ENCODE data around the gene SGCA.

The SGCA gene

DNA sequence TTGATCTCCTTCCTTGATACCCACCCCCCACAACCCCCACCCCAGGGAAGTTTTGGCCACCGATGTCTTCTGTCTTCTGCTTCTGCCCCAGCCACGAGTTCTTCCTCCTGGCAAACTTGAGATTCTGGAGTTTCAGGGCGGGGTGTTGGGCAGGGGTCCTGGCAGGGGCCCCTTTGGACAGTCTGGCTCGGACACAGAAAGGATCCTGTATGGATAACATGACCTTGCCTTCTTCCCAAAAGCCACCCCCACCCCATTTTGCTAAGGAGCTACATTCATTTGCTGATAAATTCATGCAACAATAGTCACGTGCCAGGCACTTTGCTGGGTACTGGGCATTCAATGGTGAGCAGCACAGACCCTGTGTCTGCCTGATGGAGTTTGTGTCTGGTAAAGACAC lies 41.5 kb downstream of the SGCA start:
- no peak overlapping the region for H3K4me3 ChIP-seq (ENCODE audit: low read depth, low read length, poor library complexity, severe bottlenecking)
- no peaks in the 10 kb centered on the region for H4K20me1 ChIP-seq (ENCODE audit: insufficient read depth, low read length)
- no peak overlapping the region for H3K27ac ChIP-seq (ENCODE audit: low read depth, low read length, poor library complexity, severe bottlenecking)
- H2AFZ ChIP-seq (ENCODE audit: low read length): no peak overlapping the region
- H3K79me2 ChIP-seq (ENCODE audit: insufficient read depth, low read length): no peaks in the 10 kb centered on the region
- TF ChIP-seq, protein P1, sequence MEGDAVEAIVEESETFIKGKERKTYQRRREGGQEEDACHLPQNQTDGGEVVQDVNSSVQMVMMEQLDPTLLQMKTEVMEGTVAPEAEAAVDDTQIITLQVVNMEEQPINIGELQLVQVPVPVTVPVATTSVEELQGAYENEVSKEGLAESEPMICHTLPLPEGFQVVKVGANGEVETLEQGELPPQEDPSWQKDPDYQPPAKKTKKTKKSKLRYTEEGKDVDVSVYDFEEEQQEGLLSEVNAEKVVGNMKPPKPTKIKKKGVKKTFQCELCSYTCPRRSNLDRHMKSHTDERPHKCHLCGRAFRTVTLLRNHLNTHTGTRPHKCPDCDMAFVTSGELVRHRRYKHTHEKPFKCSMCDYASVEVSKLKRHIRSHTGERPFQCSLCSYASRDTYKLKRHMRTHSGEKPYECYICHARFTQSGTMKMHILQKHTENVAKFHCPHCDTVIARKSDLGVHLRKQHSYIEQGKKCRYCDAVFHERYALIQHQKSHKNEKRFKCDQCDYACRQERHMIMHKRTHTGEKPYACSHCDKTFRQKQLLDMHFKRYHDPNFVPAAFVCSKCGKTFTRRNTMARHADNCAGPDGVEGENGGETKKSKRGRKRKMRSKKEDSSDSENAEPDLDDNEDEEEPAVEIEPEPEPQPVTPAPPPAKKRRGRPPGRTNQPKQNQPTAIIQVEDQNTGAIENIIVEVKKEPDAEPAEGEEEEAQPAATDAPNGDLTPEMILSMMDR (IDR thresholded peaks at IDR 0.05; ENCODE audit: low read length): no peak
- no peak for TF ChIP-seq EZH2 (IDR thresholded peaks at IDR 0.05; ENCODE audit: borderline replicate concordance, low read length)
- H3K9ac ChIP-seq (ENCODE audit: low read length): no peak overlapping the region
- no peaks in the 10 kb centered on the region for H3K4me1 ChIP-seq (ENCODE audit: insufficient read depth, low read length, severe bottlenecking)
- no peaks in the 10 kb centered on the region for H3K9me3 ChIP-seq (ENCODE audit: low read length)
- H3K36me3 ChIP-seq (ENCODE audit: insufficient read depth, low read length): no peaks in the 10 kb centered on the region
- peaks cover 9% of the 10 kb centered on the region; the same call in 1 of the 2 replicates for H3K27me3 ChIP-seq (ENCODE audit: insufficient read depth, low read length)
- no peak overlapping the region for H3K4me2 ChIP-seq (ENCODE audit: low read length)
- H3K9me2 ChIP-seq (ENCODE audit: low read depth, low read length): no peaks in the 10 kb centered on the region
- no peaks in the 10 kb centered on the region for H3F3A ChIP-seq (ENCODE audit: insufficient read depth, low read length)

DNA sequence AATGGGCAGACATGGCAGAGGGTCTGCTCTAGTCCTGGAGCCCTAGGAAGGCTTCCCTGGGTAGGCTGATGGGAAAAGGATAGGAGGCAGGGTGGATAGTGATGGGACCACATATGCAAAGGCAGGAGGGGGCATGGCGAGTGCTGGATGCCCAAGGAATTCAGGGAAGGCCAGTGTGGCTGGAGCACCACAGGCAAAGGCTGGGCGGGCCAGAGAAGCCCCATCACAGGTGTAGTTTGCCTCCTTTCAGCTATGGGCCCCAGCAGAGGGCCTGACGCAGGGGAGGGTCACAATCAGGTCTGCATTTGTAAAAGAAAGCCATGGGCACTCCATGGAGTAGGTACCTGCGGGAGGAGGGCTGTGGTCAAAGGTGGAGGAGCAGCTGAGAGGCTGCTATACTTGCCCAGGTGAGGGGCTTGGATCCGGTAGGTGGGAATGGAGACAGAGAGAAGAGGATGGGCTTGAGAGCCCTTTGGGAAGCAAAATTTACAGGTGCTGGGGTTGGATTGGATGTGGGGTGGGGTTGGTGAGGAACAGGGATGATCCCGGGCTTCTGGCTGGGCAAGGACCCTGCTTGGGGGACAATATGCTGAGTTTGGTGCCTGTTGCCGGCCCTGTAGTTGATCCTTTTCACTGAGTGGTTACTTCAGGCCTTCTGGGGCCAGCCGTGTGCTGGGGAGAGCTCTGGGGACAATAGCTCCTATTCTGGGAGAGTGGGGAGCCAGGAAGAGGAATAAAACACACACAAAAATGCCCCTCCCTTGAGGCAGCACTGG lies 42.2 kb downstream of the SGCA start:
- Histone ChIP-seq H2AFZ (ENCODE audit: low read length) (no peak overlapping the region), H3K4me2 (ENCODE audit: low read length) (no peak overlapping the region), H3F3A (ENCODE audit: insufficient read depth, low read length) (no peaks in the 10 kb centered on the region)

DNA sequence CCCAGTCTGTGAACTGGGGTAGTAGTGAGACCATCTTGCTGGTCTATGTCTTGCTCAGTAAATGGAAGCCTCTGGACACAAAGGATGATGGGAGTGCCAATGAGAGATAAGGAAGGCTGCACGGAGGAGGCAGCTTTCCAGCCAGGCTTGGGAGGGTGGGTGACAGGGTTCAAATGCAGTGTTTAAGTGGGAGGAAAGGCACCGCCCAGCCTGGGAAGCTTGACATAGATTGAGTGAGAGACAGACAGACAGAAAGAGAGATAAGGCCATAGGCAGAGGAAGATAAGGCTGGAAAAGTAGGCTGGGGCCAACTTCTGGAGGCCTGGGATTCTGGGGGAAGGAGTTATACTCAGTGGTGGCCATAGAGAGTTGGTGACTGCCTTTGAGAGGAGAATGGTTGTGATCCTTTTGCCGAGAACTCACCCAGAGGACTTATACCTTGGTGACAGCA lies 42.8 kb downstream of the SGCA start:
- Histone ChIP-seq H3K4me2 (ENCODE audit: low read length) (no peak overlapping the region), H3K4me1 (ENCODE audit: insufficient read depth, low read length, severe bottlenecking) (no peaks in the 10 kb centered on the region), H4K20me1 (ENCODE audit: insufficient read depth, low read length) (no peaks in the 10 kb centered on the region), H3K36me3 (ENCODE audit: insufficient read depth, low read length) (no peaks in the 10 kb centered on the region), H2AFZ (ENCODE audit: low read length) (no peak overlapping the region), H3K27ac (ENCODE audit: low read depth, low read length, poor library complexity, severe bottlenecking) (no peak overlapping the region), H3K27me3 (ENCODE audit: insufficient read depth, low read length) (peaks cover 9% of the 10 kb centered on the region; the same call in 1 of the 2 replicates), H3K9ac (ENCODE audit: low read length) (no peak overlapping the region), H3F3A (ENCODE audit: insufficient read depth, low read length) (no peaks in the 10 kb centered on the region), H3K9me2 (ENCODE audit: low read depth, low read length) (no peaks in the 10 kb centered on the region), H3K79me2 (ENCODE audit: insufficient read depth, low read length) (no peaks in the 10 kb centered on the region), H3K9me3 (ENCODE audit: low read length) (no peaks in the 10 kb centered on the region), H3K4me3 (ENCODE audit: low read depth, low read length, poor library complexity, severe bottlenecking) (no peak overlapping the region)
- TF ChIP-seq, protein P1 (IDR thresholded peaks at IDR 0.05; ENCODE audit: low read length): no peak
- TF ChIP-seq EZH2 (IDR thresholded peaks at IDR 0.05; ENCODE audit: borderline replicate concordance, low read length): no peak

More for the DNA sequence above, 42.2 kb downstream of the SGCA start:
- H3K27ac ChIP-seq (ENCODE audit: low read depth, low read length, poor library complexity, severe bottlenecking): no peak overlapping the region
- H3K4me3 ChIP-seq (ENCODE audit: low read depth, low read length, poor library complexity, severe bottlenecking): no peak overlapping the region
- H3K4me1 ChIP-seq (ENCODE audit: insufficient read depth, low read length, severe bottlenecking): no peaks in the 10 kb centered on the region
- no peaks in the 10 kb centered on the region for H3K9me3 ChIP-seq (ENCODE audit: low read length)
- no peaks in the 10 kb centered on the region for H3K36me3 ChIP-seq (ENCODE audit: insufficient read depth, low read length)
- TF ChIP-seq, protein P1 (IDR thresholded peaks at IDR 0.05; ENCODE audit: low read length): no peak
- no peak for TF ChIP-seq EZH2 (IDR thresholded peaks at IDR 0.05; ENCODE audit: borderline replicate concordance, low read length)
- no peak overlapping the region for H3K9ac ChIP-seq (ENCODE audit: low read length)
- peaks cover 9% of the 10 kb centered on the region; the same call in 1 of the 2 replicates for H3K27me3 ChIP-seq (ENCODE audit: insufficient read depth, low read length)
- H3K9me2 ChIP-seq (ENCODE audit: low read depth, low read length): no peaks in the 10 kb centered on the region
- H4K20me1 ChIP-seq (ENCODE audit: insufficient read depth, low read length): no peaks in the 10 kb centered on the region
- no peaks in the 10 kb centered on the region for H3K79me2 ChIP-seq (ENCODE audit: insufficient read depth, low read length)
